Karpas-422 (cell line): Measurements from ENCODE around the gene CD9. TPM values are rescaled to one million over a fixed set of nuclear protein-coding genes. Genes with fewer than 3 reads are reported as not detected.
"Not testable (repeated sequence)": the region's sequence is repeated elsewhere in the genome, so short reads cannot be mapped to it uniquely, and the experiment has no call there.

Source experiments
- DNase-seq: peaks from one replicate; pipeline ENCODE4 v3.0.0-alpha.2; 2015
- H2AFZ ChIP-seq: fragments of 200-600 bp; sonication (generic); 2 replicates; pipeline ENCODE4 v1.6.1; 2014; ENCODE audit warnings: antibody characterized with exemption, low read length, mixed read lengths
- H3K27ac ChIP-seq: fragments of 200-600 bp; sonication (generic); 2 replicates; pipeline ENCODE4 v1.5.1; 2014; ENCODE audit warnings: mild to moderate bottlenecking, low read length, moderate library complexity
- H3K27me3 ChIP-seq: fragments of 200-600 bp; sonication (generic); 2 replicates; pipeline ENCODE4 v1.6.1; 2014; ENCODE audit warnings: low read length, mixed read lengths
- H3K36me3 ChIP-seq: fragments of 200-600 bp; sonication (generic); 2 replicates; pipeline ENCODE4 v1.6.1; 2014; ENCODE audit warnings: low read length, mixed read lengths; ENCODE audit not compliant: insufficient read depth
- H3K4me1 ChIP-seq: fragments of 200-600 bp; sonication (generic); 2 replicates; pipeline ENCODE4 v1.6.1; 2014; ENCODE audit warnings: mild to moderate bottlenecking, low read length, mixed read lengths
- H3K4me2 ChIP-seq: fragments of 200-600 bp; sonication (generic); 2 replicates; pipeline ENCODE4 v1.6.1; 2014; ENCODE audit warnings: low read length, low read depth, mild to moderate bottlenecking; ENCODE audit not compliant: poor library complexity, severe bottlenecking
- H3K4me3 ChIP-seq: fragments of 200-600 bp; sonication (generic); 2 replicates; pipeline ENCODE4 v1.5.1; 2014; ENCODE audit warnings: mild to moderate bottlenecking, antibody characterized with exemption, low read length, mixed read lengths
- H3K79me2 ChIP-seq: fragments of 200-600 bp; sonication (generic); 2 replicates; pipeline ENCODE4 v1.6.1; 2014; ENCODE audit warnings: mild to moderate bottlenecking, low read length, mixed read lengths
- H3K9ac ChIP-seq: fragments of 200-600 bp; sonication (generic); 2 replicates; pipeline ENCODE4 v1.6.0; 2014; ENCODE audit warnings: low read length
- H3K9me2 ChIP-seq: fragments of 200-600 bp; sonication (generic), shearing (Covaris generic); replicated peaks from 2 replicates; pipeline ENCODE4 v1.6.0; 2014; ENCODE audit warnings: mild to moderate bottlenecking, low read length, moderate library complexity; ENCODE audit not compliant: insufficient read depth
- H3K9me3 ChIP-seq: fragments of 300-700, 200-600 bp; sonication (generic); 2 replicates; pipeline ENCODE4 v1.6.1; 2014; ENCODE audit warnings: low read length, mixed read lengths
- H4K20me1 ChIP-seq: fragments of 200-600 bp; sonication (generic); 2 replicates; pipeline ENCODE4 v1.6.1; 2014; ENCODE audit warnings: mild to moderate bottlenecking, antibody characterized with exemption, low read length, low read depth; ENCODE audit not compliant: insufficient read depth
- total RNA-seq: library from RNA; depleted of rRNA; stranded (reverse); fragments of >200 nt; shearing (Covaris generic); gene quantifications from 2 replicates; pipeline ENCODE4 v1.2.3, GENCODE V29; 2014; ENCODE audit warnings: low replicate concordance; rRNA removed

Gene CD9, protein sequence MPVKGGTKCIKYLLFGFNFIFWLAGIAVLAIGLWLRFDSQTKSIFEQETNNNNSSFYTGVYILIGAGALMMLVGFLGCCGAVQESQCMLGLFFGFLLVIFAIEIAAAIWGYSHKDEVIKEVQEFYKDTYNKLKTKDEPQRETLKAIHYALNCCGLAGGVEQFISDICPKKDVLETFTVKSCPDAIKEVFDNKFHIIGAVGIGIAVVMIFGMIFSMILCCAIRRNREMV
- total RNA-seq: not detected in 2 replicates

DNA sequence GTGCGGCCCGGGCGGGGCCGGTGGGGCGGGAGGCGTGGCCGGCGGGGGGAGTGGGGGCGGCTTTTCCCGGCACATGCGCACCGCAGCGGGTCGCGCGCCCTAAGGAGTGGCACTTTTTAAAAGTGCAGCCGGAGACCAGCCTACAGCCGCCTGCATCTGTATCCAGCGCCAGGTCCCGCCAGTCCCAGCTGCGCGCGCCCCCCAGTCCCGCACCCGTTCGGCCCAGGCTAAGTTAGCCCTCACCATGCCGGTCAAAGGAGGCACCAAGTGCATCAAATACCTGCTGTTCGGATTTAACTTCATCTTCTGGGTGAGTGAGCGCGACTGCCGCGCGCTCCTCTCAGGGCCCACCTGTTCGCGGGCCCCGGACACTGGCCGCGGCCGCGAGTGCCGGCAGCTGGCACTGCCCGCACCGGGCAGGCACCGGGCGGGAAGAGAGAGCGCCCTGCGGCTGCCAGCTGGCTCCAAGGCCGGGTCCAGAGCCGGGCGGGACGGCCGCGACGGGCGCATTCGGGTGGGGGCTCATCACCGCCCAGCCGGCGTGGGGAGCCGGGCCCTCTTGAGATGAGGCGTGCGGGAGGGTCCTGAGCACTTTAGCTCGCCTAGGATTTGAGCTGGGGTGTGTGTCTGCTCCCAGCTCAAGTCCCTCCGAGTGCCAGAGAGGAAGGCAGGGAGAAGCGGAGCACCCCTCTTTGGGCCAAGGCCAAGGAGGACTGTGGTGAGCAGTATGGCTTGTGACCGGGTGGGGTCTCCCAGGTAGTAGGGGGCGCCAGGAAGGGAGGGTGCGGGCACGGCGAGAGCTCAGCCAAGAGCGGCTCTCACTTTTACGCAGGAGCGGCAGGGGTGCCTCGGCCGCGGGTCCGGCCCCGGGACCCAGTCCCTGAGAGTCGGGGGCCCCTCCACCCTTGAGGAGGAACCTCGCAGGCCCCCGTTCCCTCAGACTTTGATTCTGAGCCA lies at the start of gene CD9:
TSS of gene CD9 (plus strand) at position 145 of the 957 bp plus-strand sequence. CDS start at position 245, 100 bp downstream.
- H3K9ac ChIP-seq: no peak within 1 kb of the TSS
- no peak within 1 kb of the TSS for H2AFZ ChIP-seq
- no peak for DNase-seq
- no peaks in the 10 kb centered on the region for H3K27me3 ChIP-seq
- H3K79me2 ChIP-seq: no peaks in the 10 kb centered on the region
- no peaks in the 10 kb centered on the region for H3K9me2 ChIP-seq
- no peaks in the 10 kb centered on the region for H3K4me1 ChIP-seq
- no peaks in the 10 kb centered on the region for H3K9me3 ChIP-seq
- no peaks in the 10 kb centered on the region for H4K20me1 ChIP-seq
- H3K4me2 ChIP-seq: no peak within 1 kb of the TSS
- H3K27ac ChIP-seq: no peak within 1 kb of the TSS
- H3K36me3 ChIP-seq: no peaks in the 10 kb centered on the region
- no peak within 1 kb of the TSS for H3K4me3 ChIP-seq

DNA sequence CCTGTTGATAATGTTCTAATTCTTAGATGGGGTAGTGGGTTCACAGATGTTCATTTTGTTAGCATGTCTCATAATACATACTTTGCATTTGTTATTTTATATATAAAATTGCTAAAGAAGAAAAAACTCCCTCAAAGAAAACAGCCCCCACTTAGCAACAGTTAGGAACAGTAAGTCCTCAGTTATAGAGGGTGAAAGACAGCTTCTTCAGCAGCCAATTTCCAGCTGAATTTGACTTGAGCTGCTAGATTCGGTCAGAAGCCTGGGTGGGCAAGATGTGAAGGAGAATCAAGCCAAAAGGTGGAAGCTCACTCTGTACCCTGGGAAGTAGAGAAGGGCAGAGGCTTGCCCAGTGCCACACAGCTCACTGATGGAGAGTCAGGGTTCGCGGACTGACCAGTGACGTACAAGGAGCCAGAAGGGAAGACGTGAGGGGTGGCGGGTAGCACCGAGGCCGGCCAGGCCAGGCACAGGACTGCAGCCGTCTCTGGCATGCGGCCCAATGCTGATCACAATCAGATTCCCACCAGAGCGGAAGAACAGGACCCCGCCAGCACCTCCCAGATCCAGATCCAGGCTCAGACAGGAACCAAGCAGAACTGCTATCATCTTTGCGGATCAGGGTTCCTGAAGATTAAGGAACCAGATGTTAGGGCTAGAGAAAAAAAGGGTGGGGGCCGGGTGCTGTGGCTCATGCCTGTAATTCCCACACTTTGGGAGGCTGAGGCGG lies 45.3 kb upstream of the CD9 start:
- H3K36me3 ChIP-seq: no peaks in the 10 kb centered on the region
- no peaks in the 10 kb centered on the region for H3K4me1 ChIP-seq
- H3K4me3 ChIP-seq: no peak overlapping the region
- H3K27ac ChIP-seq: no peak overlapping the region
- no peaks in the 10 kb centered on the region for H3K9me3 ChIP-seq
- no peaks in the 10 kb centered on the region for H3K9me2 ChIP-seq
- H4K20me1 ChIP-seq: no peaks in the 10 kb centered on the region
- no peak for DNase-seq
- no peak overlapping the region for H3K9ac ChIP-seq
- H2AFZ ChIP-seq: no peak overlapping the region
- H3K79me2 ChIP-seq: no peaks in the 10 kb centered on the region
- no peaks in the 10 kb centered on the region for H3K27me3 ChIP-seq
- no peak overlapping the region for H3K4me2 ChIP-seq

DNA sequence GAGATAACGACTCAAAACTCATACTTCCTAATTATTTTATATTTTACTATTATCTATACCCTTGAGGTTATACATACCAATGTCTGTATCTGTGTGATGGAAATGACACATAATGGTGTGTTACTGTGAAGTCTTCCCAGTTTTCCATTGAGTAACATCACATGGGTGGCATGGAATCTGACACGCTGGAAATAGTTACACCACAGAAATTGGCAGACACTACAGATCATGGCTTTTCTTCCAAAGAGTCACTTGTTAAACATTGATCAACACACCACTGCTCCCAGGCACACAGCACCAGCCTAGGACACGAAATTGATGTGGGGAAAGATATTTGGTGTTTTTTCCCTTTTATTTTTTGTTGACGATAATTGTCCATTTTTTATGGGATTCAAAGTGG lies 42.7 kb upstream of the CD9 start:
- Histone ChIP-seq H3K4me2 (no peak overlapping the region), H4K20me1 (no peaks in the 10 kb centered on the region), H3K79me2 (no peaks in the 10 kb centered on the region), H3K4me1 (no peaks in the 10 kb centered on the region), H2AFZ (no peak overlapping the region), H3K9ac (no peak overlapping the region), H3K27ac (no peak overlapping the region), H3K4me3 (no peak overlapping the region), H3K36me3 (no peaks in the 10 kb centered on the region), H3K27me3 (no peaks in the 10 kb centered on the region), H3K9me2 (no peaks in the 10 kb centered on the region), H3K9me3 (no peaks in the 10 kb centered on the region)
- no peak for DNase-seq

DNA sequence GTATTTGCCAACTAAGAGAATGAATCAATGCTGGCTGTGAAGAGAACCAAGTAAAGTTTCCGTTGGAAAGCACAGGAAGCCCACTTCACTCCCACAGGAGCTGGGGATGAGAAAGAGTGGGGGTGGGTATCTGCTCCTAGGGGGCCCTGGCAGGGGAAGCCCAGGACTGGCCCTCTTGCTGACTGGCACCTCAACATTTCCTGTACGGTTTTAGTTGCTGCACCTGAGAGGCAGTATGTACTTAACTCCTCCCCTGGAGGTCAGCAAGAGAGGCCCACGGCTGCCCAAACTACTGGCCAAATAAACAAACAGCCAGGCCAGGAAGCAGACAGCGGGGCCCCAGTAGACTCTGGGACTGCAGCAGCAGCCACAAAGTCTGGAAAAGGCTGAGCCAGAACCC lies 41.9 kb upstream of the CD9 start:
- Histone ChIP-seq H3K79me2 (no peaks in the 10 kb centered on the region), H3K4me2 (no peak overlapping the region), H3K27ac (no peak overlapping the region), H3K9me3 (no peaks in the 10 kb centered on the region), H3K9me2 (no peaks in the 10 kb centered on the region), H2AFZ (no peak overlapping the region), H3K4me1 (no peaks in the 10 kb centered on the region), H3K4me3 (no peak overlapping the region), H3K27me3 (no peaks in the 10 kb centered on the region), H3K36me3 (no peaks in the 10 kb centered on the region), H3K9ac (no peak overlapping the region), H4K20me1 (no peaks in the 10 kb centered on the region)
- DNase-seq: no peak

DNA sequence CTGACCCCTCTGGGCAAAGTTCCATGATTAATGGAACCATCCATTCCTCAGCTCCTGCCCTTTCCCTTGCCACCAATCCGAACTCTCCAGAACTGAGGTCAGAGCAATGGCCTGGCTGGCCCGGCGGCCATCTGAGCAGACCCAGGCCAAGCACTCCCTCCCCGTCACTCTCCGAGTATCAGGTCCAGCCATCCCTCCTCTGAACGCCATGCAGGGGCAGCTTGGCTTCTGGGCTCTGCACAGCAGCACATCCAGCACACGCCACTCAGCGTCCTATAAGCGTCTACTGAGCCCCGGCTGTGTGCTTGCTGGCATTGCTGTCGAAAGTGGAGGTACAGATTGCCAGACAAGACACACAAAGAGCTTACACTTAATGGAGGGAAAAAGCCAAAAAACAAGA lies 41.5 kb upstream of the CD9 start:
- no peak for DNase-seq
- no peak overlapping the region for H3K4me2 ChIP-seq
- no peaks in the 10 kb centered on the region for H3K4me1 ChIP-seq
- H3K79me2 ChIP-seq: no peaks in the 10 kb centered on the region
- no peak overlapping the region for H3K4me3 ChIP-seq
- H3K27ac ChIP-seq: no peak overlapping the region
- no peaks in the 10 kb centered on the region for H3K9me2 ChIP-seq
- H3K27me3 ChIP-seq: no peaks in the 10 kb centered on the region
- H2AFZ ChIP-seq: no peak overlapping the region
- no peak overlapping the region for H3K9ac ChIP-seq
- H4K20me1 ChIP-seq: no peaks in the 10 kb centered on the region
- no peaks in the 10 kb centered on the region for H3K9me3 ChIP-seq
- no peaks in the 10 kb centered on the region for H3K36me3 ChIP-seq

DNA sequence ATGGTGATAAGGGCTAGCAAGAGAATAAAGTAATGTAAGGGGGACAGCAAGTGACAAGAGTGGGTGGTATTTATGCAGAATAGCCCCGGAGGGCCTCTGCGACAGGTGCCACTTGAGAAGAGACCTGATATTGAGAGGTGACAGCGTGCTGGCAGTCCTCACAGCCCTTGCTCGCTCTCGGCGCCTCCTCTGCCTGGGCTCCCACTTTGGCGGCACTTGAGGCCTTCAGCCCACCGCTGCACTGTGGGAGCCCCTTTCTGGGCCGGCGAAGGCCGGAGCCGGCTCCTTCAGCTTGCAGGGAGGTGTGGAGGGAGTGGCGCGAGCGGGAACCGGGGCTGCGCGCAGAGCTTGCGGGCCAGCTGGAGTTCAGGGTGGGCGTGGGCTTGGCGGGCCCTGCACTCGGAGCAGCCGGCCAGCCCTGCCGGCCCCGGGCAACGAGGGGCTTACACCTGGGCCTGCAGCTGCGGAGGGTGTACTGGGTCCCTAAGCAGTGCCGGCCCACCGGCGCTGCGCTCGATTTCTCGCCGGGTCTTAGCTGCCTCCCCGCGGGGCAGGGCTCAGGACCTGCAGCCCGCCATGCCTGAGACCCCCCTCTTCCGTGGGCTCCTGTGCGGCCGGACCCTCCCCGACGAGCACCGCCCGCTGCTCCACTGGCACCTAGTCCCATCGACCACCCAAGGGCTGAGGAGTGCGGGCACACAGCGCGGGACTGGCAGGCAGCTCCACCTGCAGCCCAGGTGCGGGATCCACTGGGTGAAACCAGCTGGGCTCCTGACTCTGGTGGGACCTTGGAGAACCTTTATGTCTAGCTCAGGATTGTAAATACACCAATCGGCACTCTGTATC lies 40.8 kb upstream of the CD9 start:
- H3K9me2 ChIP-seq, H3K4me1 ChIP-seq, H3K4me2 ChIP-seq, H2AFZ ChIP-seq, H3K27ac ChIP-seq, H3K36me3 ChIP-seq, H4K20me1 ChIP-seq, H3K27me3 ChIP-seq, DNase-seq, H3K9ac ChIP-seq, H3K9me3 ChIP-seq, H3K79me2 ChIP-seq, H3K4me3 ChIP-seq: not testable (repeated sequence)

DNA sequence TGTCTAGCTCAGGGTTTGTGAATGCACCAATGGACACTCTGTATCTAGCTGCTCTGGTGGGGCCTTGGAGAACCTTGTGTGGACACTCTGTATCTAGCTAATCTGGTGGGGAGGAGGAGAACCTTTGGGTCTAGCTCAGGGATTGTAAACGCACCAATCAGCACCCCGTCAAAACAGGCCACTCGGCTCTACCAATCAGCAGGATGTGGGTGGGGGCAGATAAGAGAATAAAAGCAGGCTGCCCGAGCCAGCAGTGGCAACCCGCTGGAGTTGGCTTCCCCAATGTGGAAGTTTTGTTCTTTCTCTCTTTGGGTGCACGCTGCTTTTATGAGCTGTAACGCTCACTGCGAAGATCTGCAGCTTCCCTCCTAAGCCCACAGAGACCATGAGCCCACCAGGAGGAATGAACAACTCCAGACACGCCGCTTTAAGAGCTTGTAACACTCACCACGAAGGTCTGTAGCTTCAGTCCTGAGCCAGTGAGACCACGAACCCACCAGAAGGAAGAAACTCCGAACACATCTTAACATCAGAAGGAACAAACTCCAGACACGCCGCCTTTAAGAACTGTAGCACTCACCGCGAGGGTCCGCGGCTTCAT lies 40.1 kb upstream of the CD9 start:
- H2AFZ ChIP-seq, H3K36me3 ChIP-seq, H3K4me3 ChIP-seq, H3K9me2 ChIP-seq, H3K9ac ChIP-seq, DNase-seq, H3K4me2 ChIP-seq, H3K27ac ChIP-seq, H4K20me1 ChIP-seq, H3K27me3 ChIP-seq, H3K79me2 ChIP-seq, H3K9me3 ChIP-seq, H3K4me1 ChIP-seq: not testable (repeated sequence)
